Dermis blood vessel endothelial cell (primary cell): ENCODE results near the gene RBM25. TPM values are rescaled to one million over a fixed set of nuclear protein-coding genes. Genes with fewer than 3 reads are reported as not detected.
A peak's percentile ranks its signal among the peaks of the same experiment; 100 is the strongest.
"Not testable (repeated sequence)": the region's sequence is repeated elsewhere in the genome, so short reads cannot be mapped to it uniquely, and the experiment has no call there.

Source experiments
- DNase-seq: peaks from one replicate; pipeline ENCODE4 v3.0.0; 2010
- total RNA-seq: library from RNA; depleted of rRNA; stranded (reverse); fragments of >200 nt; gene quantifications from 2 replicates; pipeline ENCODE4 v1.2.3, GENCODE V29; 2014

Gene RBM25
- total RNA-seq, 1 donor from 2014 or later = 38.1 TPM

GRCh38 chr14:73105050-73105449, 46.7 kb downstream of the RBM25 start:
- no peak for DNase-seq

- DNase-seq = no peak
Observed at GRCh38 chr14:73105727-73106126, 47.4 kb downstream of the RBM25 start.

- no peak for DNase-seq
Observed at GRCh38 chr14:73116079-73116665, 57.8 kb downstream of the RBM25 start.

GRCh38 chr14:73124180-73124894, 66.0 kb downstream of the RBM25 start:
- no peak for DNase-seq

- no peak for DNase-seq
Observed at GRCh38 chr14:73125169-73125588, 66.8 kb downstream of the RBM25 start.

- DNase-seq = no peak
Observed at GRCh38 chr14:73125746-73126145, 67.4 kb downstream of the RBM25 start.

- DNase-seq = no peak
Observed at GRCh38 chr14:73133795-73134194, 75.5 kb downstream of the RBM25 start.

- no peak for DNase-seq
Observed at GRCh38 chr14:73136085-73136386, 77.7 kb downstream of the RBM25 start.

GRCh38 chr14:73136387-73137225, 78.3 kb downstream of the RBM25 start, which contains the start of gene PSEN1:
Gene PSEN1, plus strand, starts transcription at chr14:73136507. Its CDS starts 11,513 bp downstream, at chr14:73148020.
- peak; percentile 95 for DNase-seq

- no peak for DNase-seq
Observed at GRCh38 chr14:73140811-73141323, 82.5 kb downstream of the RBM25 start.

- DNase-seq = no peak
Observed at GRCh38 chr14:73142216-73142615, 83.9 kb downstream of the RBM25 start.

- no peak for DNase-seq
Observed at GRCh38 chr14:73143003-73143402, 84.7 kb downstream of the RBM25 start.

GRCh38 chr14:73143617-73144016, 85.3 kb downstream of the RBM25 start:
- no peak for DNase-seq

- DNase-seq = no peak
Observed at GRCh38 chr14:73145371-73145770, 87.0 kb downstream of the RBM25 start.

- no peak for DNase-seq
Observed at GRCh38 chr14:73146111-73146510, 87.8 kb downstream of the RBM25 start.

GRCh38 chr14:73149753-73150152, 91.4 kb downstream of the RBM25 start:
- DNase-seq = no peak

GRCh38 chr14:73153272-73153671, 94.9 kb downstream of the RBM25 start:
- DNase-seq = no peak

- no peak for DNase-seq
Observed at GRCh38 chr14:73162251-73162650, 103.9 kb downstream of the RBM25 start.

- DNase-seq = no peak
Observed at GRCh38 chr14:73166399-73166798, 108.1 kb downstream of the RBM25 start.

- DNase-seq = no peak
Observed at GRCh38 chr14:73167727-73168126, 109.4 kb downstream of the RBM25 start.

GRCh38 chr14:73168274-73168673, 109.9 kb downstream of the RBM25 start:
- no peak for DNase-seq

- no peak for DNase-seq
Observed at GRCh38 chr14:73168691-73169090, 110.4 kb downstream of the RBM25 start.

GRCh38 chr14:73169855-73170254, 111.5 kb downstream of the RBM25 start:
- not testable (repeated sequence) for DNase-seq
